Measurements from ENCODE around the gene MYH14. TPM values are rescaled to one million over a fixed set of nuclear protein-coding genes. Genes with fewer than 3 reads are reported as not detected.

The MYH14 gene
- total and polyA plus RNA-seq, 2 of the 8 experiments (the other 6 are each of a cell fraction or from before 2014, with no cell fraction given), result 17.3 to 28.6 TPM

GRCh38 chr19:50352242-50352641 lies 148.8 kb downstream of the MYH14 start:
- Histone ChIP-seq H3K56ac (replicated peaks; ENCODE audit: insufficient read length, low read depth, low read length) (no peak overlapping the region), H2BK20ac (ENCODE audit: low read length) (no peak overlapping the region), H2BK12ac (ENCODE audit: low read depth, low read length) (no peak overlapping the region), H3K23ac (ENCODE audit: insufficient read length) (no peak overlapping the region), H2AFZ (ENCODE audit: low read length) (no peak overlapping the region), H3K4me2 (ENCODE audit: insufficient read depth in 1 of 2, low read depth in 2 of 2, low read length in 2 of 2) (no peak overlapping the region), H3K9ac (replicated peaks in 1 of 4; ENCODE audit: extremely low read depth in 1 of 4, low read depth in 3 of 4, low read length in 3 of 4) (no peak overlapping the region), H4K5ac (ENCODE audit: insufficient read length, low read depth, low read length) (no peak overlapping the region), H3K4me1 (replicated peaks in 1 of 4; ENCODE audit: control insufficient read depth in 3 of 4, insufficient read depth in 4 of 4, low read length in 3 of 4) (no peaks in the 10 kb centered on the region; a peak in 3 of 7 replicates), H3K4ac (replicated peaks; ENCODE audit: insufficient read length, low read depth, low read length) (no peak overlapping the region), H2BK15ac (ENCODE audit: low read length) (no peak overlapping the region), H3K36me3 (ENCODE audit: control insufficient read depth in 2 of 4, insufficient read depth in 4 of 4, low read length in 3 of 4) (no peaks in the 10 kb centered on the region), H4K20me1 (replicated peaks in 1 of 2; ENCODE audit: control insufficient read depth in 1 of 2, insufficient read depth in 2 of 2, low read length in 2 of 2) (peaks cover 0 to 2% of the 10 kb centered on the region in 2 experiments), H3K18ac (ENCODE audit: extremely low read depth, low read length) (no peak overlapping the region), H2AK5ac (ENCODE audit: low read depth, low read length) (no peak overlapping the region), H3K23me2 (ENCODE audit: low read depth, low read length) (no peaks in the 10 kb centered on the region), H4K8ac (ENCODE audit: extremely low read depth, insufficient read depth, low read length) (no peak overlapping the region), H4K91ac (replicated peaks; ENCODE audit: insufficient read length, low read length) (no peak overlapping the region), H3K27me3 (replicated peaks in 1 of 4; ENCODE audit: control insufficient read depth in 3 of 4, extremely low read depth in 1 of 4, insufficient read depth in 3 of 4, low read length in 3 of 4) (no peaks in the 10 kb centered on the region), H3K9me3 (ENCODE audit: insufficient read depth in 2 of 2, low read depth in 1 of 2, low read length in 1 of 2) (no peaks in the 10 kb centered on the region), H3K79me1 (ENCODE audit: low read depth, low read length) (no peaks in the 10 kb centered on the region), H2BK5ac (ENCODE audit: low read depth, low read length) (no peak overlapping the region), H3K14ac (ENCODE audit: insufficient read length) (no peak overlapping the region), H3K4me3 (ENCODE audit: extremely low read depth in 1 of 4, insufficient read depth in 2 of 4, low read depth in 3 of 4, low read length in 4 of 4) (no peak overlapping the region), H3K79me2 (ENCODE audit: control insufficient read depth in 1 of 2, insufficient read depth in 2 of 2, low read length in 2 of 2) (no peaks in the 10 kb centered on the region), H3K27ac (ENCODE audit: low read depth, low read length) (no peak overlapping the region), H2BK120ac (replicated peaks; ENCODE audit: low read depth, low read length) (no peak overlapping the region)
- no peak for DNase-seq (ENCODE audit: low read depth in 1 of 2, low spot score in 2 of 2)
- CTCF ChIA-PET (ENCODE audit: partially characterized antibody), result interaction anchor here (1.1 to 2.6 kb wide), 9 partner anchors 9 to 374 kb away, joined by 3 to 10 read pairs (median 3); no protein-coding TSS in a partner anchor
- POLR2A ChIA-PET (ENCODE audit: partially characterized antibody), result interaction anchor here (0.9 kb wide), 1 partner anchor 65 kb away, joined by 3 read pairs; no protein-coding TSS in a partner anchor
- 72% methylated on average over 4 of the region's 4 CpGs; no CpG with 5 or more reads in 1 of the 2 experiments for WGBS, 2 experiments (ENCODE audit: extremely low coverage in 1 of 2, insufficient coverage in 1 of 2, insufficient read length in 1 of 2, insufficient replicate concordance in 2 of 2, low coverage in 1 of 2, low lambda C conversion rate in 2 of 2, missing lambda C conversion rate in 1 of 2)
- no peak for FAIRE-seq
- TF ChIP-seq TBP (IDR thresholded peaks at IDR 0.05; ENCODE audit: low read depth, low read length), result no peak
- TF ChIP-seq RAD21 (IDR thresholded peaks at IDR 0.05 in 1 of 2, conservative IDR thresholded peaks at IDR 0.05 in 1 of 2; ENCODE audit: low read depth in 2 of 2, low read length in 2 of 2), result no peak
- no peak for TF ChIP-seq KDM4A (IDR thresholded peaks at IDR 0.05; ENCODE audit: low read depth, low read length, severe bottlenecking)
- no peak for TF ChIP-seq BRCA1 (IDR thresholded peaks at IDR 0.05; ENCODE audit: low read depth, low read length)
- no peak for TF ChIP-seq CTBP2 (IDR thresholded peaks at IDR 0.05; ENCODE audit: borderline replicate concordance, insufficient read depth, insufficient read length, low read length)
- TF ChIP-seq SAP30 (IDR thresholded peaks at IDR 0.05; ENCODE audit: insufficient read depth, insufficient replicate concordance, low read length), result no peak
- no peak for TF ChIP-seq CBX8 (IDR thresholded peaks at IDR 0.05; ENCODE audit: borderline replicate concordance, low read depth, low read length)
- TF ChIP-seq CHD1 (IDR thresholded peaks at IDR 0.05; ENCODE audit: low read depth, low read length), result no peak
